ENCODE measurements around the gene ST6GALNAC1. TPM values are rescaled to one million over a fixed set of nuclear protein-coding genes. Genes with fewer than 3 reads are reported as not detected.

ST6GALNAC1 gene
- total and polyA plus RNA-seq, 2 of the 13 experiments (the other 11 are each of a cell fraction or from before 2014, with no cell fraction given): not detected

DNA sequence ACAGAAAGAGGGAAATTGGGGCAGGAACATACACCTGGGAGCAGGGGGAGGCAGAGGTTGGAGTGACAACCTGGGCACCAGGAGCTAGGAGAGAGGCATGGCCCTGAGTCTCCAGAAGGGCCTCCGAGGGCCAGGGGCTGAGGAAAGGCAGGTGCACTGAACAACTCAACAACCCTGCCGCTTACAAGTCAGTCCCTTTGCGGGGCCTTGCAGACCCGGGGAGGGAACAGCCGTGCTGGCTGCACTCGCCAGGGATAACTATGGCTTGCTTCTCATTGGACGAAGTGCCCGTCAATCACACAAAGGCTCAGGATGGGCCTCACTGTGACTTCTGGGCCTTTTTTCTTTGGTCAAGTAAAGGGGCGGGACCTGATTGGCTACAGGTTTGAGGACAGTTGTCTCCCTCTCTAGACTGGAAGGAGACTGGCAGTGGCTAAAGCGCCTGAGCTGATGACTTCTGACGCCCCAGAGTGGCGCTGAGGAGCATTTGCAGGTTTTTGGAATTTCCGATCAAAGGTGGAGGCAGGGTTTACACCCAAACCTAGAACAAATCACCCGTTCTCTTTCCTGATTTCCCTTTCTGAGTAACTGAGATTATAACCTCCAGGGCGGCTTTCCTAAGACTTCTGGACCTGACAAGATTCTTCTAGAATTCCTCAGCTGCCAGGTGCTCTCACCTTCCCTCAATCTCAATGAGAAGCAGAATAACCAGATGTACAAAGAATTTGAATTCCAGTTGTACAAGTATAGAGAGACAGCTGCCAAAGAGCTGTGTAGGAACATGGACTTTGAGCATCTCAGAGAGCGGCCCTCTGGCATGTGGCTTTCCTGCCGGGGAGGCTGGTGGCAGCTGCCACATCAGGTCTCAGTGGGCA, 30.3 kb downstream of the ST6GALNAC1 start (continued):
- TF ChIP-seq, protein P1, sequence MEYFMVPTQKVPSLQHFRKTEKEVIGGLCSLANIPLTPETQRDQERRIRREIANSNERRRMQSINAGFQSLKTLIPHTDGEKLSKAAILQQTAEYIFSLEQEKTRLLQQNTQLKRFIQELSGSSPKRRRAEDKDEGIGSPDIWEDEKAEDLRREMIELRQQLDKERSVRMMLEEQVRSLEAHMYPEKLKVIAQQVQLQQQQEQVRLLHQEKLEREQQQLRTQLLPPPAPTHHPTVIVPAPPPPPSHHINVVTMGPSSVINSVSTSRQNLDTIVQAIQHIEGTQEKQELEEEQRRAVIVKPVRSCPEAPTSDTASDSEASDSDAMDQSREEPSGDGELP (IDR thresholded peaks at IDR 0.05; ENCODE audit: borderline replicate concordance, low read depth): no peak; the same call in 1 of the 2 replicates
- no peak for TF ChIP-seq NAIF1 (CRISPR knock-in tag; IDR thresholded peaks at IDR 0.05; ENCODE audit: borderline replicate concordance)
- TF ChIP-seq, protein P2, sequence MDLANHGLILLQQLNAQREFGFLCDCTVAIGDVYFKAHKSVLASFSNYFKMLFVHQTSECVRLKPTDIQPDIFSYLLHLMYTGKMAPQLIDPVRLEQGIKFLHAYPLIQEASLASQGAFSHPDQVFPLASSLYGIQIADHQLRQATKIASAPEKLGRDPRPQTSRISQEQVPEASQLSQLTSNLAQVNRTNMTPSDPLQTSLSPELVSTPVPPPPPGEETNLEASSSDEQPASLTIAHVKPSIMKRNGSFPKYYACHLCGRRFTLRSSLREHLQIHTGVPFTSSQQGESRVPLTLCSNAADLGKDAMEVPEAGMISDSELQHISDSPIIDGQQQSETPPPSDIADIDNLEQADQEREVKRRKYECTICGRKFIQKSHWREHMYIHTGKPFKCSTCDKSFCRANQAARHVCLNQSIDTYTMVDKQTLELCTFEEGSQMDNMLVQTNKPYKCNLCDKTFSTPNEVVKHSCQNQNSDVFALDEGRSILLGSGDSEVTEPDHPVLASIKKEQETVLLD (CRISPR knock-in tag; IDR thresholded peaks at IDR 0.05; ENCODE audit: low read depth): no peak
- no peak for TF ChIP-seq ATF7-NPFF (CRISPR knock-in tag; IDR thresholded peaks at IDR 0.05; ENCODE audit: low read depth)
- TF ChIP-seq ZNF773 (CRISPR knock-in tag; IDR thresholded peaks at IDR 0.05; ENCODE audit: borderline replicate concordance): no peak
- TF ChIP-seq, protein P3, sequence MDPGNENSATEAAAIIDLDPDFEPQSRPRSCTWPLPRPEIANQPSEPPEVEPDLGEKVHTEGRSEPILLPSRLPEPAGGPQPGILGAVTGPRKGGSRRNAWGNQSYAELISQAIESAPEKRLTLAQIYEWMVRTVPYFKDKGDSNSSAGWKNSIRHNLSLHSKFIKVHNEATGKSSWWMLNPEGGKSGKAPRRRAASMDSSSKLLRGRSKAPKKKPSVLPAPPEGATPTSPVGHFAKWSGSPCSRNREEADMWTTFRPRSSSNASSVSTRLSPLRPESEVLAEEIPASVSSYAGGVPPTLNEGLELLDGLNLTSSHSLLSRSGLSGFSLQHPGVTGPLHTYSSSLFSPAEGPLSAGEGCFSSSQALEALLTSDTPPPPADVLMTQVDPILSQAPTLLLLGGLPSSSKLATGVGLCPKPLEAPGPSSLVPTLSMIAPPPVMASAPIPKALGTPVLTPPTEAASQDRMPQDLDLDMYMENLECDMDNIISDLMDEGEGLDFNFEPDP (CRISPR knock-in tag; conservative IDR thresholded peaks at IDR 0.05): no peak
- peak; percentile 20 for TF ChIP-seq TEAD3 (CRISPR knock-in tag; optimal IDR thresholded peaks at IDR 0.05; ENCODE audit: borderline replicate concordance)
- TF ChIP-seq STAG1 (CRISPR knock-in tag; IDR thresholded peaks at IDR 0.05): peak; percentile 62
- TF ChIP-seq, protein P4, sequence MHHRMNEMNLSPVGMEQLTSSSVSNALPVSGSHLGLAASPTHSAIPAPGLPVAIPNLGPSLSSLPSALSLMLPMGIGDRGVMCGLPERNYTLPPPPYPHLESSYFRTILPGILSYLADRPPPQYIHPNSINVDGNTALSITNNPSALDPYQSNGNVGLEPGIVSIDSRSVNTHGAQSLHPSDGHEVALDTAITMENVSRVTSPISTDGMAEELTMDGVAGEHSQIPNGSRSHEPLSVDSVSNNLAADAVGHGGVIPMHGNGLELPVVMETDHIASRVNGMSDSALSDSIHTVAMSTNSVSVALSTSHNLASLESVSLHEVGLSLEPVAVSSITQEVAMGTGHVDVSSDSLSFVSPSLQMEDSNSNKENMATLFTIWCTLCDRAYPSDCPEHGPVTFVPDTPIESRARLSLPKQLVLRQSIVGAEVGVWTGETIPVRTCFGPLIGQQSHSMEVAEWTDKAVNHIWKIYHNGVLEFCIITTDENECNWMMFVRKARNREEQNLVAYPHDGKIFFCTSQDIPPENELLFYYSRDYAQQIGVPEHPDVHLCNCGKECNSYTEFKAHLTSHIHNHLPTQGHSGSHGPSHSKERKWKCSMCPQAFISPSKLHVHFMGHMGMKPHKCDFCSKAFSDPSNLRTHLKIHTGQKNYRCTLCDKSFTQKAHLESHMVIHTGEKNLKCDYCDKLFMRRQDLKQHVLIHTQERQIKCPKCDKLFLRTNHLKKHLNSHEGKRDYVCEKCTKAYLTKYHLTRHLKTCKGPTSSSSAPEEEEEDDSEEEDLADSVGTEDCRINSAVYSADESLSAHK (CRISPR knock-in tag; IDR thresholded peaks at IDR 0.05; ENCODE audit: borderline replicate concordance): no peak
- no peak for TF ChIP-seq MTF1 (CRISPR knock-in tag; IDR thresholded peaks at IDR 0.05)
- TF ChIP-seq BCL6 (CRISPR knock-in tag; IDR thresholded peaks at IDR 0.05): no peak
- TF ChIP-seq MAFF (IDR thresholded peaks at IDR 0.05; ENCODE audit: low read depth, low read length): no peak
- TF ChIP-seq HNRNPK (IDR thresholded peaks at IDR 0.05; ENCODE audit: low read depth, low read length, poor library complexity, severe bottlenecking): no peak
- TF ChIP-seq, protein P5, sequence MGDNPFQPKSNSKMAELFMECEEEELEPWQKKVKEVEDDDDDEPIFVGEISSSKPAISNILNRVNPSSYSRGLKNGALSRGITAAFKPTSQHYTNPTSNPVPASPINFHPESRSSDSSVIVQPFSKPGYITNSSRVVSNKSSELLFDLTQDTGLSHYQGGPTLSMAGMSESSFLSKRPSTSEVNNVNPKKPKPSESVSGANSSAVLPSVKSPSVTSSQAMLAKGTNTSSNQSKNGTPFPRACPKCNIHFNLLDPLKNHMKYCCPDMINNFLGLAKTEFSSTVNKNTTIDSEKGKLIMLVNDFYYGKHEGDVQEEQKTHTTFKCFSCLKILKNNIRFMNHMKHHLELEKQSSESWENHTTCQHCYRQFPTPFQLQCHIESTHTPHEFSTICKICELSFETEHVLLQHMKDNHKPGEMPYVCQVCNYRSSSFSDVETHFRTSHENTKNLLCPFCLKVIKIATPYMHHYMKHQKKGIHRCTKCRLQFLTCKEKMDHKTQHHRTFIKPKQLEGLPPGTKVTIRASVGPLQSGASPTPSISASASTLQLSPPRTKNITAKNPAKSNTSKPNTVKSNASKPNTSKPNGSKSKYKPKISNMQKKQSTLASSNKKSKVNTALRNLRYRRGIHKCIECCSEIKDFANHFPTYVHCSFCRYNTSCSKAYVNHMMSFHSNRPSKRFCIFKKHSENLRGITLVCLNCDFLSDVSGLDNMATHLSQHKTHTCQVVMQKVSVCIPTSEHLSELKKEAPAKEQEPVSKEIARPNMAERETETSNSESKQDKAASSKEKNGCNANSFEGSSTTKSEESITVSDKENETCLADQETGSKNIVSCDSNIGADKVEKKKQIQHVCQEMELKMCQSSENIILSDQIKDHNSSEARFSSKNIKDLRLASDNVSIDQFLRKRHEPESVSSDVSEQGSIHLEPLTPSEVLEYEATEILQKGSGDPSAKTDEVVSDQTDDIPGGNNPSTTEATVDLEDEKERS (CRISPR knock-in tag; IDR thresholded peaks at IDR 0.05): no peak
- TF ChIP-seq ZNF34 (CRISPR knock-in tag; IDR thresholded peaks at IDR 0.05; ENCODE audit: borderline replicate concordance): no peak
- no peak for TF ChIP-seq KLF12 (CRISPR knock-in tag; IDR thresholded peaks at IDR 0.05; ENCODE audit: borderline replicate concordance)
- no peak for TF ChIP-seq STAT5B (CRISPR knock-in tag; IDR thresholded peaks at IDR 0.05)
- no peak for TF ChIP-seq JARID2 (CRISPR knock-in tag; IDR thresholded peaks at IDR 0.05; ENCODE audit: insufficient replicate concordance)
- TF ChIP-seq ZNF451 (CRISPR knock-in tag; IDR thresholded peaks at IDR 0.05): no peak
- no peak for TF ChIP-seq REL (CRISPR knock-in tag; conservative IDR thresholded peaks at IDR 0.05)

Measured in HepG2 (cell line).